CD14-positive monocyte (primary cell): ENCODE results near the gene NT5C1A. TPM values are rescaled to one million over a fixed set of nuclear protein-coding genes. Genes with fewer than 3 reads are reported as not detected.

Experiments
- DNase-seq, 3 donors: peaks; one replicate each; pipeline ENCODE4 v3.0.0-alpha.2; 2011 to 2022
- H2AFZ ChIP-seq: 2 replicates; pipeline ENCODE4 v1.6.0; 2012; ENCODE audit warnings: mild to moderate bottlenecking, low read depth, low read length, inconsistent platforms; ENCODE audit not compliant: insufficient read depth, poor library complexity, severe bottlenecking
- H3K27ac ChIP-seq, 2 donors: 1 replicate in 1 of 2; 2 replicates in 1 of 2; pipeline ENCODE4 v1.5.1; 2012 to 2013; ENCODE audit warnings: low read length in 2 of 2, control low read depth in 1 of 2, inconsistent platforms in 1 of 2, low read depth in 1 of 2, mild to moderate bottlenecking in 1 of 2
- H3K27me3 ChIP-seq, 2 donors: one replicate each; pipeline versions ENCODE4 v1.6.0 to v1.6.1; 2011 to 2013; ENCODE audit warnings: low read length in 2 of 2; ENCODE audit not compliant: control insufficient read depth in 2 of 2, insufficient read depth in 2 of 2
- H3K36me3 ChIP-seq, 2 donors: replicated peaks in 1 of 2; 1 replicate in 1 of 2; 2 replicates in 1 of 2; pipeline versions ENCODE4 v1.5.1 to v1.6.1; 2012 to 2013; ENCODE audit warnings: low read length in 2 of 2, control low read depth in 1 of 2, inconsistent platforms in 1 of 2, mild to moderate bottlenecking in 1 of 2; ENCODE audit not compliant: insufficient read depth in 2 of 2, control insufficient read depth in 1 of 2
- H3K4me1 ChIP-seq, 2 donors: 1 replicate in 1 of 2; 2 replicates in 1 of 2; pipeline versions ENCODE4 v1.5.1 to v1.6.1; 2012 to 2013; ENCODE audit warnings: low read length in 2 of 2, control low read depth in 1 of 2, inconsistent platforms in 1 of 2, mild to moderate bottlenecking in 1 of 2, moderate library complexity in 1 of 2; ENCODE audit not compliant: insufficient read depth in 2 of 2, control insufficient read depth in 1 of 2
- H3K4me2 ChIP-seq: replicated peaks from 2 replicates; pipeline ENCODE3; 2012; ENCODE audit warnings: low read length, moderate library complexity, mild to moderate bottlenecking; ENCODE audit not compliant: poor library complexity, severe bottlenecking; ENCODE audit errors: extremely low read depth
- H3K4me3 ChIP-seq, 3 experiments: fragments of 200-600 bp in 1 of 3; sonication (generic) in 1 of 3; replicated peaks in 1 of 3; 1 replicate in 2 of 3; 2 replicates in 1 of 3; pipeline ENCODE4 v1.5.1; 2011 to 2013; ENCODE audit warnings: low read length in 3 of 3, mild to moderate bottlenecking in 3 of 3, control low read depth in 2 of 3, low read depth in 2 of 3, inconsistent platforms in 1 of 3, moderate library complexity in 1 of 3
- H3K79me2 ChIP-seq: 2 replicates; pipeline ENCODE4 v1.6.0; 2012; ENCODE audit warnings: mild to moderate bottlenecking, control low read depth, inconsistent platforms, low read length, moderate library complexity; ENCODE audit not compliant: insufficient read depth
- H3K9ac ChIP-seq: 2 replicates; pipeline ENCODE4 v1.6.0; 2017; ENCODE audit warnings: low read length, mild to moderate bottlenecking; ENCODE audit not compliant: insufficient read depth, poor library complexity, severe bottlenecking
- H3K9me3 ChIP-seq, 2 donors: replicated peaks in 1 of 2; 1 replicate in 1 of 2; 2 replicates in 1 of 2; pipeline versions ENCODE4 v1.5.1 to v1.6.1; 2012 to 2013; ENCODE audit warnings: low read length in 2 of 2, control low read depth in 1 of 2; ENCODE audit not compliant: control insufficient read depth in 1 of 2, insufficient read depth in 1 of 2
- H4K20me1 ChIP-seq: 2 replicates; pipeline ENCODE4 v1.6.0; 2012; ENCODE audit warnings: mild to moderate bottlenecking, low read length, control low read depth, moderate library complexity; ENCODE audit not compliant: insufficient read depth
- H3K27ac Mint-ChIP-seq, 7 donors: one replicate each; pipeline ENCODE4 v1.8.0; 2020; ENCODE audit warnings: mild to moderate bottlenecking in 7 of 7, mixed read lengths in 7 of 7, moderate library complexity in 6 of 7, inconsistent platforms in 2 of 7
- H3K27me3 Mint-ChIP-seq, 3 donors: one replicate each; pipeline ENCODE4 v1.8.0; 2021 to 2022; ENCODE audit warnings: low read depth in 3 of 3, mild to moderate bottlenecking in 3 of 3, mixed read lengths in 3 of 3, moderate library complexity in 3 of 3, inconsistent platforms in 1 of 3
- H3K36me3 Mint-ChIP-seq, 2 donors: one replicate each; pipeline ENCODE4 v1.8.0; 2020; ENCODE audit warnings: mixed read lengths in 2 of 2, inconsistent platforms in 1 of 2, mild to moderate bottlenecking in 1 of 2
- H3K4me1 Mint-ChIP-seq: one replicate; pipeline ENCODE4 v1.8.0; 2020; ENCODE audit warnings: mild to moderate bottlenecking, mixed read lengths
- H3K4me3 Mint-ChIP-seq, 2 donors: one replicate each; pipeline ENCODE4 v1.8.0; 2020; ENCODE audit warnings: mild to moderate bottlenecking in 2 of 2, mixed read lengths in 2 of 2, moderate library complexity in 1 of 2
- H3K9me3 Mint-ChIP-seq, 7 donors: one replicate each; pipeline ENCODE4 v1.8.0; 2020 to 2022; ENCODE audit warnings: mixed read lengths in 7 of 7, mild to moderate bottlenecking in 6 of 7, moderate library complexity in 6 of 7, inconsistent platforms in 2 of 7
- CTCF ChIP-seq: fragments of 200-600 bp; IDR thresholded peaks from one replicate; pipeline ENCODE4 v1.8.0; 2022; ENCODE audit warnings: antibody characterized with exemption, mild to moderate bottlenecking
- WGBS: methylation state at CpG from one replicate; pipeline ENCODE4 v1.1.5; 2013; ENCODE audit warnings: missing lambda C conversion rate; ENCODE audit not compliant: insufficient coverage; 5-methylcytosine and 5-hydroxymethylcytosine counted together
- intact Hi-C, 2 donors: fragments of 100-400 bp; cut with micrococcal nuclease; formaldehyde crosslinking; loops; one replicate each; pipeline versions ENCODE4 v1.15.0 to v1.15.1; 2023
- polyA plus RNA-seq, 3 donors: library from polyadenylated mRNA; depleted of rRNA in 1 of 3; unstranded in 2 of 3; stranded (reverse) in 1 of 3; fragments of 300-500 nt in 2 of 3; fragments of >200 nt in 1 of 3; fragmentation: Illumina TruSeq in 2 of 3; gene quantifications; 1 replicate in 2 of 3; 2 replicates in 1 of 3; pipeline ENCODE4 v1.2.3, GENCODE V29; 2012 to 2021

Gene NT5C1A
- polyA plus RNA-seq, 3 donors: not detected

DNA sequence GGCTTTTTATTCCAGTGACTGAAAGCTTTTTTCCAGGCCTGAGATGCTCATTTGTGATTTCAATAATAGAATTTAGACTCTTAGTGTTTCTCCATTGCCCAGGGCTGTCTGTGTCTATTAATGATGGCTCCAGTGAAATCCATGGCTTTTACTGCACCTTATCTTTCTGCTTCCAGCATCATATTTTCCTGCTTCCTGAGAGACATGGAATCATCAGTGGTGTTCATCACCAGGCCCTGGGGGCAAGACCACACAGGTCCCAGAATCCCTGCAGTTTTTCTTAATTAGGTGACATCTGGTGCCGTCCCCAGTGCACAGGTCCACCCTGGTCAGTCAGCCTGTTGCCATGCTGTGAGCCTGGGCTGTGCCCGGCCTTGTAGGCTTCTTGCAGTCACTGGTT lies 15.5 kb downstream of the NT5C1A start:
- H3K36me3 Mint-ChIP-seq: no peaks in the 10 kb centered on the region
- no peak for TF ChIP-seq CTCF
- Histone ChIP-seq H3K79me2 (no peaks in the 10 kb centered on the region), H3K27ac (no peak overlapping the region), H3K9me3 (no peaks in the 10 kb centered on the region), H3K27me3 (no peaks in the 10 kb centered on the region), H3K36me3 (no peaks in the 10 kb centered on the region), H2AFZ (no peak overlapping the region), H3K4me3 (no peak overlapping the region), H3K9ac (no peak overlapping the region), H3K4me2 (no peak overlapping the region), H4K20me1 (no peaks in the 10 kb centered on the region), H3K4me1 (peaks cover 7 to 9% of the 10 kb centered on the region in 2 donors)
- H3K27me3 Mint-ChIP-seq: peaks cover 2 to 14% (median 4%) of the 10 kb centered on the region in 3 donors
- intact Hi-C loops: loop anchor here in 1 of 2 donors (5.0 kb wide), 1 partner anchor 66 kb away; no protein-coding TSS in a partner anchor
- WGBS: 92% methylated on average over 2 of the region's 2 CpGs
- peak overlapping the region in 1 of 7 donors; percentile 36 for H3K27ac Mint-ChIP-seq
- no peaks in the 10 kb centered on the region for H3K9me3 Mint-ChIP-seq
- no peak overlapping the region for H3K4me3 Mint-ChIP-seq
- no peak for DNase-seq
- H3K4me1 Mint-ChIP-seq: peaks cover 17% of the 10 kb centered on the region

GRCh38 chr1:39655578-39656268 lies 16.2 kb downstream of the NT5C1A start:
- H3K27ac Mint-ChIP-seq: no peak overlapping the region
- no peak for DNase-seq
- H3K27me3 Mint-ChIP-seq: peaks cover 2 to 13% (median 4%) of the 10 kb centered on the region in 3 donors
- Histone ChIP-seq H3K79me2 (no peaks in the 10 kb centered on the region), H3K9me3 (no peaks in the 10 kb centered on the region), H3K4me3 (no peak overlapping the region), H2AFZ (no peak overlapping the region), H3K9ac (no peak overlapping the region), H3K4me2 (no peak overlapping the region), H3K4me1 (peaks cover 7 to 9% of the 10 kb centered on the region in 2 donors), H3K27ac (no peak overlapping the region), H4K20me1 (no peaks in the 10 kb centered on the region), H3K27me3 (no peaks in the 10 kb centered on the region), H3K36me3 (no peaks in the 10 kb centered on the region)
- intact Hi-C loops: loop anchor here in 1 of 2 donors (2.0 to 5.0 kb wide), 2 partner anchors 67 to 73 kb away; no protein-coding TSS in a partner anchor
- H3K4me3 Mint-ChIP-seq: no peak overlapping the region
- H3K9me3 Mint-ChIP-seq: no peaks in the 10 kb centered on the region
- peaks cover 17% of the 10 kb centered on the region for H3K4me1 Mint-ChIP-seq
- no peaks in the 10 kb centered on the region for H3K36me3 Mint-ChIP-seq
- WGBS: 87% methylated on average over 5 of the region's 5 CpGs
- TF ChIP-seq CTCF: no peak
